Suppressor macrophage treated with lipopolysaccharide for 1 hour (primary cell): ENCODE measurements around the gene GNB1.
"Not testable (repeated sequence)": the region's sequence is repeated elsewhere in the genome, so short reads cannot be mapped to it uniquely, and the experiment has no call there.

Experiments used
- DNase-seq, 3 donors: peaks; one replicate each; pipeline ENCODE4 v3.0.0-alpha.2; 2020 to 2022

Gene GNB1

DNA sequence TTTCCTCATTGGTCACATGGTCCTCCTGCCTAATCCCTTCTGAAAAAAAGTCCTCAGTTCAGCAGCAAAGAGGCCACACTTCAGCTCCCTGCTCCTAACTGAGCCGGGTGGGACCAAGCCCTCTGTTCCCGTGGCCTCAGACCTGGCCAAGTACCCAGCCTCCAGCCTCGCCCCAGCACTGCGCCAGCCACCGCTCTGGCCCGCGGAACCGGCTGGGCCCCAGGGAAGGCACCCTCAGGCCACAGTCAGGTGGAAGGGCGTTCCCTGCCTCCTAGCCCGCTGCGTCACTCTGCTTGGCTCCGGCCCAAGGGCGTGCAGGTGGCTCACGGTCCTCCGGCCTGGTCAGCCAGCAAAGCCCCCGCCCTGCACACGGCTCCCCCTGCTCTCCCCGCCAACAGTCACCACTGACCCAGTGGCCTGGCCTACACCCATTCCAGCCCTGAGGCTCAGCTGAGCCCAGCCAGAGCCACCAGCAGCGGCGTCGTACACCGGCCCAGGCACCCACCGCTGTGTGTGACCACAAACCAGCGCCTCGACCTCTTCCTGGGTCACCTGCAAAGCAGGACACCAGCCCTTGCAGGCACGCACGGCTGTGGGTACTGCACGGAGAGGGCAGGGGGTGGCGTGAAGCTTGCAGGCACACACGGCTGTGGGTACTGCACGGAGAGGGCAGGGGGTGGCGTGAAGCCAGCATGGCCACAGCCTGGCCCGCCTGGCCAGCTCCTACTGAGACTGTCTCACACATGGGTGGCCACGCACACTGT lies 132.0 kb downstream of the GNB1 start:
- DNase-seq = no peak

DNA sequence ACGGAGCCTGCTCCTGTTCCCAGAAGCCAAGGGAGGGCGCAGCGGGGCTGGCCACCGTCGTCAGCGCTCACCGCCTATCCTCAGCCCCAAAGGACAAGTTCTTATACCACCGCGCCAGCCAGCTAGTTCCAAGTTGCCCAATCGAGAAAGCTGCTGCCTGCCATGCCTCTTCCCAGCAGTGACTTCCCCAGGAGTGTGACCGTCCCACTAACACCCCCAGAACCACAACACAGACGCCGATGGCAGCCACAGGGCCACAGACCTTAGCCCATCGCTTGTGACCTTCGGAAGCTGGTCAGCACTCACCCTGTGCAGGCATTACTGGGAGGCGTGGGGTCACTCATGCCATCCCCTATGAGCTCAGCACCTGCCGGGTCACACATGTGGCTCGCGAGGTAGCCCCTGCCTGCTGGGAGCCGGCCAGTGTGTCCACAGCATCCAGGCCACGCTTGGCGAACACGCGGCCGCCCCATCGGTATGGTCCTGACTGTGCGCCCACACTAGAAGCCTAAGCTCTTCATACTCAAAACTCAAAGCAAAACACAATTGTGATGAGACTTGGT lies 132.7 kb downstream of the GNB1 start:
- no peak for DNase-seq

DNA sequence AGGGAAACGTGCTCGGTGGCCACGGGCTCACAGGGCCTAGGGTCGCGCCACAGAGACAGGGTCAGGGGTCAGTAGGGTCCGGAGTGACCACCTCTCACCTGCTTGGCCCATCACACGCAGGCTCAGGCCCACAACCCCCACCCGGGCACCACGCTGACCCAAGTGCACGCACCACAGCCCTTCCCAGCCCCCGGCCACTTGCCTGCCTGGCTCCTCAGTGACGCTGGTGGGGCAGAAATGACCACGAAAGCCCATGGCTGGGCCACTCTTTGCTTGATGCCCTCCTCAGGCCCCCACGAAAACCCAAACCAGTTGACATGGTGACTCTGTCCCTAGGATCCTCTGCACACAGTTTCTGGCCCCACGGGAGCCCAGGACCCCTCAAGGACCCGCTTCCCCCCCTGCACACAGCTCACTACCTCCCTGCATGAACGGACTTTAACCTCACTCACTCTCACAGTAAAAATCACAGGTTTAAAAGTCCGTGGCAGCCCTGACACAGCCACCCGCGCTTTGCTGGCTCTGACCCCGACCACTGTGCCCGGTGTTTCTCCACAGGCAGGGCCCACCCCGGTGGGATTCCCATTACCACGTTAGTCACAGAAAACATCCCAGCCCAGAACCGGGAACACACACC lies 133.3 kb downstream of the GNB1 start:
- DNase-seq = no peak

DNA sequence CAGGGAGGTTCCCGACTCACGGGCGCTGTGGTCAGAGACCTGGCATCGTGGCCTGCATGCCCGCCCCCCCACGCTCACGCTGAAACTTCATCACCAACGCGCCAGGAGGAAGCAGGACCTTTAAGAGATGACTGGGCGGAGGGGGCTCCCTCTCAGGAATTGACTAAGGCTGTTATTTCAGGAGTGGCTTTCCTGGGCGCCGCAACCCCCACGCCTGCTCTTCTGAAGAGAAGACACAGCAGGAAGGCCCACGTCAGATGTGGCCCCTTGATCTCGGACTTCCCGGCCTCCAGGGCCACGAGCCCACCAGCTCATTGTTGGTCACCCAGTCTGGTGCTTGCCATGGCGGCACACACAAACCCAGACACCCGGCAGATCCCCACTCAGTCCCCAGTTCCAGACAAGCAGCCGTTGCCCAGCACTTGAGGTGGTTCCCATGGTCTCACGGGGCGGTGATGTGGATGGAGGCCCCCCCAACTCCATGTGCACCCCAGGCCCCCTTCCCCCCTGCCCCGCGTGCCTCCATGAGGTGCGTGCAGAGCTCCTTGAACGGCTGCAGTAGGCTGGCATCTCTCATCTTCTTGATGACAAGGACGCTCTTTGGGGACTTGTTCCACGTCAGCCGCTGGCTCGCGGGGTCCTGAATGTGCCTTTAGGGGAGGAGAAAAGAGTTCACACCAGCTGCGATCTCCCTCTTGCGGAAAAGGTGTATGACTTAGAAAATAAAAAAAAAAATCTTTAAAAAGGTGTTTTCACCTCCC lies 134.0 kb downstream of the GNB1 start:
- no peak for DNase-seq

DNA sequence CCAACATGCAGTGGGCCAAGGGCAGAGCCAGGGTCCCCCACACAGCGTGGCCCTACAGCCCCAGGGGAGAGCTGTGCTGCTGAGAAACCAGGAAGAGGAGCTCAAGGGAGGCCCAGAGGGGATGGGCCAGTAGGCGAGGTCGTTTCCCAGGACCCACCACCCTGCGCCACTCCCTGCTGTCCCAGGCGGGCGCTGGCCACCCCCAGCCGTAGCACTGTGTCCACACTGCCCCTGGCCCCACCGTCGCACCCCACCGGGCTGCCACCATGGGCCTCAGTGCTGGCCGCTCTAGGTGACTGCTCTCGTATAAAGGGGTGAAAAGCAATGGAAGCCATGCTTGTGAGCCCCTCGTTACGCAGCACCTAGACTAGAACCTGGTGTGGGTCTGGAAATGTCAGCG lies 135.0 kb downstream of the GNB1 start:
- no peak for DNase-seq

DNA sequence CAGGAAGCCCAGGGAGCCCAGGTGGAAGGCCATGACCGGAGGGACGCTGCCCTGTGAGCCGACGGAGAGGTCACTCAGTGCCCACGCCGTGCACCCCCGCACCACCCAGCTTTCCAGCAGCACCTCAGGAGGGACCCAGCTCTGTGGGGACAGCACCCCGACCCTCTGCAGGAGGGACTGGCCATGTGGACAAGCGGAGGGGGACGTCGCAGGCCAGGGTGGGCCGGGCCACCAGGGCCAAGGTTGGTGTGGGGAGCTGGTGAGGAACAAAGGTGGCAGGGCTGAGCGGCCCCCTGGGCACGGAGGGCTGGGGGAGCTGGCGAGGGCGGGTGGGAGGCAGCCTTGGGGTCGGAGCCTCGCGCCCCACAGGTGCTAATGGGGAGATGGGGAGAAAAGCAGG lies 135.5 kb downstream of the GNB1 start:
- DNase-seq = no peak

DNA sequence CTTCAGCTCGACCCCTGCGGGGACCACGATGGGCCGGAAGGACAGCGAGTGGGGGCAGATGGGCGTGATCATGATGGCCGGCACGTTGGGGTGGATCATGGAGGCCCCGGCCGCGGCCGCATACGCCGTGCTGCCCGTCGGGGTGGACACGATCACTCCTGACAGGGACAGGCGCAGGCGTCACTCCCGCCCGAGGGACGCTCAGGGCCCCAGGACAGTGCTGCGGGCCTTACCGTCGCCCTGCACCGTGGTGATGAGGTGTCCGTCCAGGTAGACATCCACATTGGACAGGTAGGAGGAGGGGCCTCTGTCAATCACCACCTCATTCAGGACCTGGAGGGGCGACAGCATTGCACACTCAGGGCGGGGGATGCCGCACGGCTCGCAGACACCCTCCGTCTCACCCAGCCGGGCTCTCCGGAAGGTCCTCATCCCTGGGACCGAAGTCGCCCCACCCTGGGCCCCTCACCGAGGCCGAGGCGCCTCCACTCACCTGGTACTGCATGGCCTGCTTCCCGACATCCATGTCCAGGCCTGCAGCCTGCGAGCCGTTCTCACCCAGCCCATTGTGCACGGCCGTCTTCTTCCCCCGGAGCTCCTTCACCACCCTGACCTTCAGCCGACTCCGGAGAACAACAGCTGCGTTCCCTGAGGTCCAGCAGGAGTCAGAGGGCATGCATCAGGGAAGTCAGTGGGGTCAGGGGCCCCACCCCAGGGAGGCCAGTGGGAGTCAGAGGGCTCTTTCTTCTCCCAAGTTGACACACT lies 136.7 kb downstream of the GNB1 start:
- DNase-seq = no peak

DNA sequence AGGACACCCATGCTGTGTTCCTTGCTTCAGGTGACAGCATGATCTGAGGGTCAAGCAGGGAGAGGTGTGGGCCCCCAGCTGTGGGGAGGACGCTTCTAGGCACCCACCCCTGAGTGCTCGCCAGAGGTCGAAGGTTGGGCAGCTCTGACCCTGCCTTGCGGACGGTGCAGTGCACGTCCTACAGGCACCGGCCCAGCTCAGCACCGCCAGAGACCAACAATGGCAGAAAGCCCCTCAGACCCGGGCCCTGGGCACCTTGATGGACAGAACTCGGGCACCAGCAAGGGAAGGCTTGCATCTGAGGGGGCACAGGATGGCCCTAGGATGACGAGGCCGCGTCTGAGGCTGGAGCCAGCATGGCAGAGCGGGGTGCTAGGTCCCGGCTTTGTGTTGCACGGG lies 137.3 kb downstream of the GNB1 start:
- DNase-seq = no peak

DNA sequence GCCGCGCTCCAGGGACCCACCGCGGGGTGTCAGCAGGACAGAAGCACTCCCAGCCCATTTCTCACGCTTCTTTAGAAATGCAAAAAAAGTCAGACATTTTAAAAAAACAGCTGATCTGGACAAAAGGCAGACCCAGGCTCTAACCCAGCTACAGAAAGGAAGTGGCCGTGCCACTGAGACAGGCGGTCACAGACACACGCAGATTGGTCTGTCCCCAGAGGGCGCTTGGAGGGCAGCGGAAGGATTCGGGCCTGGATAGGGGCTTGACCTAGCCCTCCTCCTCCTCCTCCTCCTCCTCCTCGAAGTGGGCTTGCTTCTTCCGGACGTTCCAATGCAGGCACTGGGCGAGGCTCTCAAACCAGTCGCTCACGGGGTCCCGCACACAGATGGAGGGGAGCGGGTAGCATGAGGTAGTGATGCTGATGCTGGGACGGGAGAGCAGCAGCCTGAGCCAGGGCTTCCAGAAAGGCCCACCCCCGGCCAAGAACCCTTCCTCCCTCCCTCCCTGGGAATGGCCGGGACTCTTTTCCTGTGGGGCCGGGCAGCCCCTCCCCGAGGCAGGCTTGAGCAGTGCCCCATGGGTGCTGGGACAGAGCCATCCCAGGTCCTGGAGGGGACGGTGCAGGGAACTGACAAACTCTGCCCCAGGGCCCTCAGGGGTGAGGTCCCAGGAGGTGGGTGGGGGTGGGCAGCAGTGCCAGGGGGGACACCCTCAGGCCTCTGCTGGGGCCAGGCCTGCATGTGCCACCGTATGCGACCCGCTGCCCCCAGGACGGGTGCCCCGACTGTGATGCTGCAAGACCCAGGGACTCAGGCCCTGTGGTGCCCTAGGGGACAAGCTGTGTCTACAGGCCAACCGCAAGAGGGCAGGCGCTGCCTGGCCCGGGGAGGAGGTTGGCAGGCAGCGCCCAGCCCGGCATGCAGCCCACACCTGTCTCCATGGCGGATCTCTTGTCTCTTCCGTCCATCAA lies 138.0 kb downstream of the GNB1 start:
- no peak for DNase-seq

DNA sequence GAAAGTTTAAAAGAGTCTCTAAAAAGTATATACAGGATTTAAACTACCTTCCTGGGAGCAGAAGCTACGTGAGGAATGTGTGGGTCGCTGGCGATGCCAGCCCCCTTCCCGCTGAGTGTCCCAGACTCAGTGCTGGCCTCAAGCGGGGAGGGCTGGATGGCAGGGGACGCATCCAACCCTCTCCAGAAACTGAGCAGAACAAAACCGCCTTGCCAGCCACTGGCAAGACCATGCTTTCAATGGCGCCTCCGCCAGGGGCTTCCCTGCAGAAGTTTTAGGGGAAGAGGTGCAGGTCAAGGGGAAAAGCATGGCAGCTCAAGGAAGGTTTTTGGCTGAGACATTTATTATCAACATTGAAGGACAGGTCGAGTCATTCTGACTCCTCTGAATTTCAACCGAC lies 138.7 kb downstream of the GNB1 start:
- DNase-seq = no peak

DNA sequence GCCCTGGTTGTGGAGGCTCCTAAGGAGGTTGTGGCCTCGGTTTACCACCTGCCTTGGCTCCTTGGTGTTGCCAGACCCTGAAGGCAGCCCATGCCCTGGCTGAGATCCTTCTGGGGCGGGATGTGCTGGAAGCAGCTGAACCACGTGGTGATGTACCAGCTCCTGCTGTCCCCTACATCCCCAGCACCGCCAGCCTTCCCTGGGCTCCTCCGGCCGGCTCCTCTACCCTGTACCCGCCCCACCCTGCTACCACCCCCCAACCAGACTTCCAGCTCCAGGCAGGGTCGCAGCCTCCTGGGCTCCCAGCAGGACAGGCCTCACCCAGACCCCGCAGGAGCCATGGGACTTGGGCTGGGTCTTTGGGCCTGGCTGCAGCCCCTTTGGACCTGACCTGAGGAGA lies 140.9 kb downstream of the GNB1 start:
- DNase-seq = not testable (repeated sequence)

DNA sequence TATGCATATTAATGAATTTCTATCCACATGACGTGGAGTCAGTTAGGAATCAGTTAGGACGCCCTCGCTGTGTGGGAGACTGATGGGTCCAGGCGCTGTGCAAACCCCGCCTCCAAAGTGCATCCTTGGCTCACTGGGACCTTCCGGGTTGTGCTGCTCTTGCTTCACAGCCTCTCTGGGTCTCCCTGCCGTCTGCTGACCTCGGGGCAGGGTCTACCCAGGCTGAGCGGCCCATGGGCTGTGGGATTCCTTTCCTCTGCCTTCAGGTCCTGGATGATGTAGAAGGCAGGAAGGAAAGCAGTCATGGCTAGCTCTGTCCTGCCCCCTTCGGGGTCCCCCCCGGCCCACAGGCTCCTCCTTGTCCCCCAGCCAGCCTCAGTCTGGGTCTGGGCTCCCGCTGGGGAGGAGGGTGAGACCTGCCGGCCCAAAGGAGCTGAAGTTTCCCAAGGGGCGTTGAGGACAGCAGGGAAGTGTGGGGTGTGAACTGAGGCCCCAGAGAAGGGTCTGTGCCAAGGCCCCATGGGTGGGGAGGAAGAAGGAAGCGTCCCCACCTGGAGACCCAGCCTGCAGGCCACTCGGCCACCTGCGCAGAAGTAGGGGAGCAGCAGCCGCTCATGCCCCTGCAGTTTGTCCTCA lies 142.1 kb downstream of the GNB1 start:
- peak in 2 of 3 donors; percentile 10 to 12 for DNase-seq

DNA sequence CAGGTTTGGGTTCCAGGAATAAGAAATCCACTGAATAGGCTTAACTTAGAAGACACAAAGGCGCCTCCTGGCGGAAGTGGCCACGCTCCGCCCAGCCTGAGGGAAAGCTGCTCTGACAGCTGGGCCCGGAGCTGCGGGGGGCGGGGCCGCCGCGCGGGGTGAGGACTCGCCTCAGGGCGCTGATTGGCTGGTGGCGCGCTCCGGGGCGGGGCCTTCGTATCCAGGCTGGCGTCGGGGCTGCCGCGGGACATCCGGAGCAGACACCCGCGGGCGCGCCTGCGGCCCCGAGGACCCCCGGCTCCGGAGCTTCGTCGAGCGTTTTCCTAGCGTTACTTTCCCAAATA lies 144.3 kb downstream of the GNB1 start:
- not testable (repeated sequence) for DNase-seq

DNA sequence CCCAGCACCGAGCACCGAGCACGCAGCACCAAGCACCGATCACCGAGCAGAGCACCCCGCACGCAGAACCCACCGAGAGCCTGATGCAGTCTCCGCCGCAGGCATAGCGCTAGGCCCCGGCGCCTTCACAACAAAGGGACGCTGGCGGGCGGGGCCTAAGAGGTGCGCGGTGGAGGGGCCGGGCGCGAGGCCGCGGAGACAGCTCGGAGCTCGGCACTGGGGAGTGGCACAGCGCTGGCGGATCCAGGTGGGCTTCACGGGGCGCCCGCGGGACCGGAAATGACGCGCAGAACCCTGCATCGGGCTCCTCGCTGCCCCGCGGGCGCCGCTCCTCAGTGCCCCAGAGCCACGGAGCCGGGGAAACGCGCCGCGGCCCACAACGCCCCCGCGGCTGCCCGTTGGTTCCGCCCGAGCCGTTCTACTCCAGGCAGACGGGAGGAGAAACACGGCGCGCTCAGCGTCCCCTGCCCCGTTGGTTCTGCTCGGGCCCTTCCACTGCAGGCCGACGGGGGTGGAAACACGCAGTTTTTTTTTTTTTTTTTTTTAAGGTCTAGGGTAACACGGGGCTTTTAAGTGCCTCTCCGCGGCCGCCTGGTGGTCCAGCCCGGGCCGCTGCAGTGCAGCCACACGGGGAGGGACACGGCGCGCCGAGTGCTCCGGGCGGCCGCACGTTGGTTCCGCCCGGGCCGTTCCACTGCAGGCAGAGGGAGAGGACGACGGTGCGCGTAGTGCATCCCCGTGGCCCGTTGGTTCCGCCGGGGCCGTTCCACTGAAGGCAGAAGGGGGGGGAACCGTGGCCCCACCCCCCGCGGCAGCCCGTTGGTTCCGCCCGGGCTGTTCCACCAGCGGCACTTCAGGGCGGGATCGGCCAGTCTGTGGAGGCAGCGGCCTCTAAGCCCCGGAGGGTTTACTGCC lies 145.0 kb downstream of the GNB1 start:
- DNase-seq = peak; percentile 69 to 91 (median 75)

DNA sequence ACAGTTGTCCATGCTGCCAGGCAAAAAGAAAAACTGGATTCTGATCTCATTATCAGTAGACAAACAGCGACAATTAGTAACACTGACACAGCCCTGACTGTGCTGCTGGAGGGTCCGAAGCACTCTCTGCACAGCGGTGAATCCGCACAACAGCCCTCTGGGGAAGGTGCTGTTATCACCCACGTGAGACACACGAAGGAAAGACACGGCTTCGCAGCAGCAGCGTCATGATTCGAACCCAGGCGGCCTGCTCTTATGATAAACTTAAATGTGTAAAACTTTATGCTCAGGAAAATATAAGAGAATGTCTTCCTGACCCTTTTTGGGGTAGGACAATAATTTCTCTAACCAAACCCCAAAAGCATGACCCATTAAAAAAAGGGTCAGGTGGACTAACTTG lies 148.4 kb downstream of the GNB1 start:
- not testable (repeated sequence) for DNase-seq

DNA sequence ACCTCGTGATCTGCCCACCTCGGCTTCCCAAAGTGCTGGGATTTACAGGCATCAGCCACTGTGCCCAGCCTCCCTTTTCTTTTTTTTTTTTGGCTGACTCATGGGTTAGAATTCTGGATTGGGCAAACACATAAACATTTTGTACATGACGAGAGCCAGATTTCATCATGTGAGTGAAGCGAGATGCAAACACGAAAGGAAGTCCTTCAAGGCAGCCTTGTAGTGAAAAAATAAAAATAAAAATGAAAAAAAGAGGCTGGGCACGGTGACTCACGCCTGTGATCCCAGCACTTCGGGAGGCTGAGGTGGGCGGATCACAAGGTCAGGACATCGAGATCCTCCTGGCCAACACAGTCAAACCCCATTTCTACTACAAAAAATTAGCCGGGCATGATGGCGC lies 149.9 kb downstream of the GNB1 start:
- DNase-seq = peak; percentile 80 to 96 (median 94)

DNA sequence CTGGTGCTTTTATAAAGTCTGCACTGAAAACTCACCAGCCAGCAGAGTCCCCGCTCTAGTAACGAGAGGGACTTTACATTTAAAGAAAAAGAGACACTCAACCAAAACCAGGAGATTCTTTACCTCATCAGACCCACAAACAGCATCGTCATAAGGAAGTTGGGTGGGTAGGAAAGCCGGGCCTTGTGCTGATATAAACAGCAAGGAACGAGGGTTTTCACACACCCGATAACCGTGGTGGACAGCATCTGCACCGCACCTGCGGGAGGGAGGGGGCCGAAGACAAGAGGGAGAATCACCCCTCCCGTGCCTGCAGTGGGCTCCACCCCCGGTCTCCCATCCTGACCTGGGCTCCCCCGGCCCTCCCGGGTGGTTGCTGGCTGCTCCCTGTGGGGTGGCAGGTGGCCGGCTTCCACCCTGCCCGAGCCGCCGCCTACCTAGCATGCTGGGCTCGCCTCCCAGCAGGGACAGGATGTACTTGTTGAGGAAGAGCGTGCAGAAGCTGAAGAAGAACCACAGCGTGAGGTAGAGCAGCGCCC lies 152.0 kb downstream of the GNB1 start:
- not testable (repeated sequence) for DNase-seq

DNA sequence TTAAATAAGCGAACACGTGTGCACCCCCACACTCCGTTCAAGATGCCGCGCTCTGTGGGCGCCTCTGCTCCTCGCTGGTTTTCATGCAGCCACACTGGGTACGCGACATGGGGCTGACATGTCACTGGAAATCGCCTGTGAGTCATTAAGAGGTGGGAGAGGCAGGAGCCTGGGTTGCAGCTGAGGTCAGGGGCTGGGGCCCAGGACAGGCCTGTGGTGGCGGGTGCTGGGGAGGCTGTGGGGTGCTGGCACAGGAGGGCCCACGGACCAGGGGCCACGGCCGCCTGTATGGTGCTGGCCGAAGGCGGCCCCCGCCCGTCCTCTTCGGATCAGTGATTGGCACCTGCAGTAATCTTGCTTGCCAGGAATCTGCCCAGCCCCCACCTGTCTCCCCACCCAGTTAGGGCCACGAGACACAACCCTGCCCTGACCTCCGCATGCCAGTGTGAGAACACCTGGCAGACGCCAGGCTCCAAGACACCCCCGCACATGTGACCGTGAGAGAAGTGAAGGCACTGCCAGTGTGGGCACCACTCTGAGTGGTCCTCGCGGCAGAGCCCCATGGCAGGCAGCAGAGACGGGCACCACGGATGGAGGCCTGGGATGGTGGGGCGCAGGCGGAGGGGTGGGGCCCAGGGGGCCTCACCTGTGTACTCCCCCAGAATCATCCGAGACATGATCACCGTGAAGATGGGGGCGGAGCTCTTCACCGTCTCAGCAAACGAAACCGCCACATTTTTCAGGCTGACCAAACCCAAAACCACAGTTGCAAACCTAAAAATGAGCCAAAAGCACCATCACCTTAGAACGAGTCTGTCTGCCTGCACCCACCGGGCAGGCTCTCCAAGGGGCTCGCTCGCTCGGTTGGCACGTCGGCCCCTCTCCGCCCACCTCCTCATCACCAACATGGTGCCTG lies 153.0 kb downstream of the GNB1 start:
- DNase-seq = not testable (repeated sequence)
